Measurements from ENCODE around the gene GTF2F2.

Gene GTF2F2

GRCh38 chr13:45299194-45299593, 178.9 kb downstream of the GTF2F2 start:
- FAIRE-seq: no peak
- DNase-seq (ENCODE audit: low spot score): no peak

DNA sequence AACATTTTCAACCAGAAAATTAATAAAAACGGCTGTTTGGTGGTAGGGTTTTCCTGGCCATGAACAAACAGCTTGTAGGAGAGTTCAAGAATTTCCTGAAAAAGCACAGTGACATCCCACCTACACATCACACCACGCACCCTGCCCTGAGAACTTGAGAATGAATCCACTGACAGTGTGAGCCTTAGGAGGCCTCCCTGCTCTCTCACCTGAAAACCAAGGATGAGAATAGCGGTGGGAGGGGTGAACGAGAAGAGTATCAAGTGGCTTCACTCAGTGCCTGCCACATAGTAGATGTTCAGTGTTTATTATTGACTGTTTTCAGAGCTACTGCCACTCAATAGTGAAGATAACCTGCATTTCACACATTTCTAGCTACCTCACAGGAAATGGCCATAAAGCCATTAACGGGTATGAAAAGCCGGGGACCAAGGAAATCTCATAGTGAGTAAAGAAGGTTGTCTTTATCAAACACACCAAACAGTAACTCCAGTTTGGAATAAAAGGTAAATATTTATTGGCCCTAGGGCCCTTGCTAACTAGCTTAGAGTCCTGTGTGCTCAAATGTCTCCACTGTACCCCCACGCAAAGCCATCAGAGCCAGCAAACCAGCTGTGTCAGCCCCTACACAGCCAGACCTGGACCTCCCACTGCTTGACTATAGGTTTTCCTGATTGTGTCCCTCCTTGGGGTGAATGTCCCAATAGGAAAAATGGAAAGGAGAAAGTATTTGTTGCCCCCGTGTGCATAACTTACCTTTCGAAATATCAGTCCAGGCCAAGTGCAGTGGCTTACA, 180.1 kb downstream of the GTF2F2 start:
- FAIRE-seq (no peak), DNase-seq (ENCODE audit: low spot score) (no peak)

- FAIRE-seq: no peak
- DNase-seq (ENCODE audit: low spot score): no peak
These were observed 181.0 kb downstream of the GTF2F2 start for GRCh38 chr13:45301263-45301662.

DNA sequence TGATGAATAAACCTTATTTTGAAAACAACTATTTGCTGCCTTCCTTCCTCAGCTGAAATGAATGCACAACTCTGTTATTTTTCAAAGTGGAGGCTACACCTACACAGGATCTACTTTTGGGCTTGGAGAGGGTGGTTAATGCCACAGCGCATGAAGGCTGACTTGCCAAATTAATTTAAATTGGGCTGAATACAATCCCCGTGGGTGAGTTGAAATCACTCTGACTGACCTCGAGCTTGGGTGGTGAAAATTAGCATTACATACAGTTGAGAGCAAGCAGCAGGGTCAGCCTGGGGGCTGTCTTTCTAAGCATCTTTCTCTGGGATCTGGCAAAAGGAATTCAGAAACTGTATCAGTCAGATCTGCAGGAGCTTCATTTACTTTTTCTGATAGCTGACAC, 182.2 kb downstream of the GTF2F2 start:
- FAIRE-seq (no peak), DNase-seq (ENCODE audit: low spot score) (no peak)

DNA sequence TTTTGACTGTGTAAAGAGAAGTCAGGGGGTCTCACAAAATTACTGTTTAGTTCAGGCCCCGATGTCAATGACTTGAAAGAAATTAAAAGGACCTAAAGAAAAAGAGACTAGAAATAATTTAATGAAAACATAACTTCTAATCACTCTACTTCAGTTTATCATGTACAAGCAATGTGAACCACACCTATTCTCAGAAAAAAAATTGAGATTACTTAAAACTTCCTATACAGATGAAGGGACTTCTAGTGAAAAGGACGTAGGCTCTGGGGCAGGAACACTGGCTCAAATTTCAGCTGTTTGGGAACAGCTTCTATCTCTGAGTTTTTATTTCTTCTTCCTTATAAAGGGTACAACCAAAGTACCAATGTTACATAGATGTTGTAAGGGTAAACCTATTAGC, 182.7 kb downstream of the GTF2F2 start:
- no peak for DNase-seq (ENCODE audit: low spot score)
- no peak for FAIRE-seq

DNA sequence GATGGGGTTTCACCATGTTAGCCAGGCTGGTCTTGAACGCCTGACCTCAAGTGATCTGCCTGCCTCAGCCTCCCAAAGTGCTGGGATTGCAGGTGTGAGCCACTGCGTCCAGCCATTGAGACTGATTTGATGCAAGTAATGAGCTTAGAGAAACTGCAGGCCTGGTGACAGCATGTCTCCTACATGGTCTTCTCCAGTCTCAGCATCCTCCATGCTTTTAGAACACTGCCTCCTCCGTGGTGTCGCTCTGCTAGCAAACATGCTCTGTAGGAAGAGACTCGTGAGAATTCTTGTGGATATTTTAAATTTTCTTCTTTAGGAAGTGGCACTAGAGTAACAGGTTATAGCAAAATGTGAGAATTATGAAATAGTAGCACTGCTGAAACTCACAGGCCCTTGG, 183.6 kb downstream of the GTF2F2 start:
- DNase-seq (ENCODE audit: low spot score) (no peak), FAIRE-seq (no peak)

DNA sequence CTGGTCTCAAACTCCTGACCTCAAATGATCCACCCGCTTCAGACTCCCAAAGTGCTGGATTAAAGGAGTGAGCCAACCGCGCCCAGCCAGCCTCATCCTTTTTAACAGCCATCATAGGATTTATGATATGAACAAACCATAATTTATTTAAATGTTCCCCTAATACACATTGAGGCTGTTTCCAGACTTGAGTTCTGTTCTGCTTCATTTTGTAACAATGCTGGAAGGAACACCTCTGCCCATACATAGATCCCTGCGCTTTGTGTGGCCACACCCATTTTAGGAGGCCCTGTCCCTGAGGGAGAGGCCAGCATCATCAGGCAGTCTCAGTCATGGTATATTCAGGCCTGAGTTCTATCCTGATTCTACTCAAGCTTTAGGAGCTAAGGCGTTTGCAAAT, 184.8 kb downstream of the GTF2F2 start:
- FAIRE-seq (no peak), DNase-seq (ENCODE audit: low spot score) (no peak)

DNA sequence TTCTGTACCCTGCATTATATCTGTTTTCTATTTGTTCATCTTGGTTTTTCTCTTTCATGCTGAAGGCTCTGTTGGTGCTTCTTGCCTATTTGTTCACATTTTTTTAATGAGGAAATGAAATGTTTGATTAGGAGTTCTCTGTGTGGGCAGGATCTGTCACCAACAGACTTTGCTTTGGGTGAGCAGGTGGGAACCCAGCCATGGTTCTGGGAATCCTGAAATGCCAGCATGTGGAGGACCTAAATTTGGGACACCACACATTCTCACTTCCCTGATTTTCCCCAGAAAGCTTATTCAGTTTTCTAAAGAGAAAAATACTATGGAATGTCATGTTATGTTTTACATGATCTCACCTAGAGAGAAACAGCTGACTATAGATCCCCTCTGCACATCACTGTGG, 186.7 kb downstream of the GTF2F2 start:
- DNase-seq (ENCODE audit: low spot score): no peak
- FAIRE-seq: no peak

- DNase-seq (ENCODE audit: low spot score): no peak
- no peak for FAIRE-seq
These were observed 190.2 kb downstream of the GTF2F2 start for GRCh38 chr13:45310341-45311131.

DNA sequence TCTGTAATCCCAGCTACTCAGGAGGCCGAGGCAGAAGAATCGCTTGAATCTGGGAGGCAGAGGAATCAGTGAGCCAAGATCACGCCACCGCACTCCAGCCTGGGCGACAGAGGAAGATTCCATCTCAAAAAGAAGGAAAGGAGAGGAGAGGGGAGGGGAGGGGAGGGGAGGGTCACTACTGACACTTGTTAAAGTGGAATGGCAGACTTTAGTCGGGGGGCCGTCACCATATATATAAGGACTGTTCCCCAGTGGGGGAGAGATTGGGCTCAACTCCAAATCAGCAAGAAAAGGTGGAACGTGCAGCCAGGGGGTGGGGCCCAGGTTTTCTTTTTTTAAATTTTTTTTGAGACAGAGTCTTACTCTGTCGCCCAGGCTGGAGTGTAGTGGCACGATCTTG, 194.5 kb downstream of the GTF2F2 start:
- FAIRE-seq (no peak), DNase-seq (ENCODE audit: low spot score) (no peak)

- DNase-seq (ENCODE audit: low spot score) (no peak), FAIRE-seq (no peak)
These were observed 195.3 kb downstream of the GTF2F2 start for GRCh38 chr13:45315520-45316167.

DNA sequence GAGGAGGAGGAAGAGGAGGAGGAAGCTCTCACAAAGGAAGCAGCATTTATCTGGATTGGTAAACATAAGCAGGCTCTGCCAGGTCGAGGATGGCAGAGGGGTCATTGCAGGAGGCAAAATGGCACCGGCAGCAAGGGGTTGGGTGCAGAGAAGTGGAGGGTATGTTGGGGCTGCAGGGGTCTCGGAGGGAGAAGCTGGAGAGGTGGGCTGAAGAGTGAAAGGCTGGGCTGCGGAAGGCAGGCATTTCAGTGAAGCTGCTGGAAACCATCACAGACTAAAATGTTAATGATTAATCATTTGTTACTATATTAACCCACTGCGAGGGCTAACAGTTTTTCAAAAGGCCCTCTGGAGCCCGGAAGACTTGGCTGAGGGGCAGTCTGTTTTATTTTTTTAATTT, 196.0 kb downstream of the GTF2F2 start:
- FAIRE-seq (no peak), DNase-seq (ENCODE audit: low spot score) (no peak)

DNA sequence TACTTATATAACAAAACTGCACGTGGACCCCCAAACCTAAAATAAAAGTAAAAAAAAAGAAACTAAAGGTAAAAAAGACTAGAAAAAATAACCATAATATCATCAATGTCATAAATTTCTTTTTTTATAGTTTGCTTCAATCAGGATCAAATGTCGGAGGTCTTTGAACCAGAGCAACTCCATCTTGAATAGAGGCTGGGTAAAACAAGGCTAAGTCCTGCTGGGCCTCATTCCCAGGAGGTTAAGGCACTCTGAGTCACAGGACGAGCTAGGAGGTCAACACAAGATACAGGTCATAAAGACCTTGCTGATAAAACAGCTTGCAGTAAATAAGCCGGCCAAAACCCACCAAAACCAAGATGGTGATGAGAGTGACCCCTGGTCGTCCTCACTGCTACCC, 196.7 kb downstream of the GTF2F2 start:
- DNase-seq (ENCODE audit: low spot score) (no peak), FAIRE-seq (no peak)

DNA sequence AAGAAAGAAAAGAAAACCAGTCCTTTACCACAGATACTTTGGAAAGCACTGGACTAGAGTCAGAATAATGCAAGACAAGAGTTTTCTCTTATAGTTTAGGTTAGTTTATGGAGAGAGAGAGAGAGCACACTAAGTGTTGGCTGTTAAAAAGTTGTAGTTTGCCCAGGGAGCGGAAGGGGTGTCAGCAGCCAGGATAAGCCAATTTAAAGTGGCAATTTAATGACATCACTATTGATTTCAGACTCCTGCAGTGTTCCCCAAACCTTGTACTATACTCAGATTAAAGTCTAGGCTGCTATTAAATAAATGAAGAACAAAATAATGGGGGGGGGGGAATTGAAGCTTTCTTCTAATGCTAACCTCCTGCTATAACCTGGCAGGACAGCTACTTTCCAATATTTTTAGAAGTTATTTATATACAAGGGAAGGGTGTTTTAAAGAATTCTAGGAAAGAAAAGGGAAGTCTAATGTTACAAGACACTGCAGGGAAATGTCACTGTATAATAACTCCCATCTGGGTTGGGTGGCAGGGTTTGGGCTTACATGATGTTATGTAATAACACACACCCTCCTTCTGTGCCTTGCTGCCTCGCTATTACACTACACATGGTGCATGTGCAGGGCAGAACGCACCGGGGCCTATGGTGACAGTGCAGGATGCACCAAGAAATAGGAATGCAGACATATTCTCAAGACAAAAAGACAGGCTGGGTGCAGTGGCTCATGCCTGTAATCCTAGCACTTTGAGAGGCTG, 200.7 kb downstream of the GTF2F2 start:
- DNase-seq (ENCODE audit: low spot score) (no peak), FAIRE-seq (no peak)

- DNase-seq (ENCODE audit: low spot score) (peak; percentile 47), FAIRE-seq (no peak)
These were observed 205.5 kb downstream of the GTF2F2 start for GRCh38 chr13:45325806-45326205.

- FAIRE-seq (no peak), DNase-seq (ENCODE audit: low spot score) (no peak)
These were observed 207.1 kb downstream of the GTF2F2 start for GRCh38 chr13:45327253-45327955.

- FAIRE-seq (no peak), DNase-seq (ENCODE audit: low spot score) (no peak)
These were observed 208.4 kb downstream of the GTF2F2 start for GRCh38 chr13:45328661-45329111.

DNA sequence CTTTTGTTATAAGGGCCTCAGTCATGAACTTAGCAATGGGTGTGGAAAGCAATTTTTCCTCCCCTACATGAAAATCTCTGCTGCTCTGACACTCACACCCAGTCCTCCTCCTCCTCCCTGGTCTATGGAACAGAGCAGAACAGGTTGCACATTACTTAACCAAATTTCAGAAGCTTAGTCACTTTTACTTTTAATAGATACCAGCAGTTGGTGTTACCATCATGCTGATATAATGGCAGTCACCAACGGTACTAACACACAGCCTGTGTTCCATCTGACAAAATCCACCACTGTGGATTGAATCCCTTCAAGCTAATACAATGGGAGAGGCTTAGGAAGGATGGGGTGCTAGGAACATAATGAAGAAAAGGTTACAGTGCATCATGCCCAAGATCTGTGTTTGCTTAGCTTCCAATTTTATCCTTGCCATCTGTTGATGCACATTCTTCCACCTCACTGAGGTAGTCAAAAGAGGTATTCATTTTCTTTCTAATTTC, 210.9 kb downstream of the GTF2F2 start:
- DNase-seq (ENCODE audit: low spot score) (no peak), FAIRE-seq (no peak)

GRCh38 chr13:45331692-45332035, 211.4 kb downstream of the GTF2F2 start:
- DNase-seq (ENCODE audit: low spot score): no peak
- FAIRE-seq: no peak

GRCh38 chr13:45332036-45332830, 211.9 kb downstream of the GTF2F2 start:
- no peak for FAIRE-seq
- peak; percentile 52 for DNase-seq (ENCODE audit: low spot score)

Measured in urothelium cell line (cell line).